DOHH2 (cell line): Measurements from ENCODE around the gene BCAR3.

Source experiments
- EZH2phosphoT487 ChIP-seq: fragments of 200-600 bp; sonication (generic); IDR thresholded peaks from 2 replicates; pipeline ENCODE4 v1.6.1; 2017; ENCODE audit warnings: borderline replicate concordance, mild to moderate bottlenecking, antibody characterized with exemption, low read length, moderate library complexity, mixed read lengths
- TF ChIP-seq, protein P1 (sequence below): fragments of 200-600 bp; sonication (generic); IDR thresholded peaks from one replicate; pipeline ENCODE4 v1.5.1; 2014; ENCODE audit warnings: antibody characterized with exemption, mild to moderate bottlenecking, low read depth, low read length; ENCODE audit not compliant: poor library complexity, severe bottlenecking

GRCh38 chr1:93648656-93649055, 33.0 kb downstream of the BCAR3 start:
- TF ChIP-seq, protein P1, sequence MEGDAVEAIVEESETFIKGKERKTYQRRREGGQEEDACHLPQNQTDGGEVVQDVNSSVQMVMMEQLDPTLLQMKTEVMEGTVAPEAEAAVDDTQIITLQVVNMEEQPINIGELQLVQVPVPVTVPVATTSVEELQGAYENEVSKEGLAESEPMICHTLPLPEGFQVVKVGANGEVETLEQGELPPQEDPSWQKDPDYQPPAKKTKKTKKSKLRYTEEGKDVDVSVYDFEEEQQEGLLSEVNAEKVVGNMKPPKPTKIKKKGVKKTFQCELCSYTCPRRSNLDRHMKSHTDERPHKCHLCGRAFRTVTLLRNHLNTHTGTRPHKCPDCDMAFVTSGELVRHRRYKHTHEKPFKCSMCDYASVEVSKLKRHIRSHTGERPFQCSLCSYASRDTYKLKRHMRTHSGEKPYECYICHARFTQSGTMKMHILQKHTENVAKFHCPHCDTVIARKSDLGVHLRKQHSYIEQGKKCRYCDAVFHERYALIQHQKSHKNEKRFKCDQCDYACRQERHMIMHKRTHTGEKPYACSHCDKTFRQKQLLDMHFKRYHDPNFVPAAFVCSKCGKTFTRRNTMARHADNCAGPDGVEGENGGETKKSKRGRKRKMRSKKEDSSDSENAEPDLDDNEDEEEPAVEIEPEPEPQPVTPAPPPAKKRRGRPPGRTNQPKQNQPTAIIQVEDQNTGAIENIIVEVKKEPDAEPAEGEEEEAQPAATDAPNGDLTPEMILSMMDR = no peak
- no peak for TF ChIP-seq EZH2phosphoT487
